K562 (cell line): ENCODE measurements around the gene KPTN. TPM values are rescaled to one million over a fixed set of nuclear protein-coding genes. Genes with fewer than 3 reads are reported as not detected.

Experiments used
- ATAC-seq: fragments of 200-7000 bp; cut with Tn5 transposase; 3 replicates; pipeline ENCODE4 v1.9.1; 2020; ENCODE audit warnings: moderate library complexity
- BruUV-seq: library from RNA; stranded (reverse); fragments of 400-500 nt; replicated peaks from 2 replicates; lab custom pipeline; 2021; lab: Mats Ljungman, UMichigan
- CTCF ChIA-PET: fragments of 300-600 bp; formaldehyde crosslinking; extraction: SDS; loops from one replicate; lab custom pipeline; 2021; ENCODE audit warnings: low intra/inter-chr PET ratio; lab: Yijun Ruan, JAX
- POLR2A ChIA-PET: fragments of 300-600, 350-650 bp; sonication (Branson Sonifier 250); formaldehyde crosslinking; extraction: SDS; loops from one replicate; lab custom pipeline; 2021; ENCODE audit warnings: antibody characterized with exemption, inconsistent platforms; lab: Yijun Ruan, JAX
- DNase-seq, 4 experiments: peaks; one replicate each; pipeline versions ENCODE4 v3.0.0 to v3.0.0-alpha.2; 2011 to 2018; ENCODE audit warnings: low spot score in 3 of 4, mixed read lengths in 3 of 4; ENCODE audit errors: extremely low read depth in 1 of 4
- FAIRE-seq: peaks from 2 replicates; lab custom pipeline; 2011; peaks lifted over from hg19 to GRCh38; lab: Jason Lieb, UNC
- H2AFZ ChIP-seq: 2 replicates; pipeline ENCODE4 v1.6.0; 2011; ENCODE audit warnings: low read depth, low read length, control low read depth, inconsistent platforms
- H3K27ac ChIP-seq: fragments of 200-600 bp; 3 replicates; pipeline ENCODE4 v1.8.0; 2011; ENCODE audit warnings: low read depth, mild to moderate bottlenecking, control low read depth, inconsistent platforms, low read length, moderate library complexity, mixed read lengths; ENCODE audit errors: extremely low read depth
- H3K27me3 ChIP-seq, 2 experiments: fragments of 300-600 bp in 1 of 2; 2 replicates in 1 of 2; 3 replicates in 1 of 2; pipeline versions ENCODE4 v1.6.0 to v1.8.0; 2011; ENCODE audit warnings: inconsistent platforms in 2 of 2, low read length in 2 of 2, mild to moderate bottlenecking in 1 of 2, mixed read lengths in 1 of 2, moderate library complexity in 1 of 2; ENCODE audit not compliant: control insufficient read depth in 2 of 2, insufficient read depth in 2 of 2
- H3K36me3 ChIP-seq: fragments of 300-600 bp; 3 replicates; pipeline ENCODE4 v1.8.0; 2011; ENCODE audit warnings: mild to moderate bottlenecking, low read length, inconsistent platforms; ENCODE audit not compliant: control insufficient read depth, insufficient read depth
- H3K4me1 ChIP-seq, 2 experiments: fragments of 200-600 bp in 1 of 2; replicated peaks in 1 of 2; 2 replicates in 1 of 2; 3 replicates in 1 of 2; pipeline versions ENCODE4 v1.5.1 to v1.8.0; 2011; ENCODE audit warnings: inconsistent platforms in 2 of 2, low read length in 2 of 2, mild to moderate bottlenecking in 1 of 2, mixed read lengths in 1 of 2, moderate library complexity in 1 of 2; ENCODE audit not compliant: control insufficient read depth in 2 of 2, insufficient read depth in 2 of 2
- H3K4me2 ChIP-seq: 2 replicates; pipeline ENCODE4 v1.6.1; 2011; ENCODE audit warnings: low read length, control low read depth, inconsistent platforms, mixed read lengths; ENCODE audit not compliant: insufficient read depth
- H3K4me3 ChIP-seq: fragments of 200-600 bp; sonication (generic), shearing (Covaris generic); 2 replicates; pipeline ENCODE4 v1.5.1; 2016; ENCODE audit warnings: control low read depth, inconsistent platforms
- H3K79me2 ChIP-seq: fragments of 200-600 bp; 3 replicates; pipeline ENCODE4 v1.8.0; 2011; ENCODE audit warnings: low read length, inconsistent platforms; ENCODE audit not compliant: control insufficient read depth, insufficient read depth
- H3K9ac ChIP-seq, 2 experiments: 2 replicates each; pipeline versions ENCODE4 v1.6.0 to v1.6.1; 2011; ENCODE audit warnings: low read depth in 2 of 2, low read length in 2 of 2, control low read depth in 1 of 2, inconsistent platforms in 1 of 2, mild to moderate bottlenecking in 1 of 2, mixed read lengths in 1 of 2; ENCODE audit not compliant: insufficient read depth in 1 of 2
- H3K9me1 ChIP-seq: one replicate; pipeline ENCODE4 v1.6.0; 2011; ENCODE audit warnings: inconsistent platforms, mild to moderate bottlenecking, low read length, moderate library complexity; ENCODE audit not compliant: control insufficient read depth, insufficient read depth
- H3K9me3 ChIP-seq: replicated peaks from 2 replicates; pipeline ENCODE4 v1.5.1; 2011; ENCODE audit warnings: low read depth, low read length, inconsistent platforms; ENCODE audit not compliant: control insufficient read depth, insufficient read depth
- H4K20me1 ChIP-seq: replicated peaks from 2 replicates; pipeline ENCODE4 v1.6.1; 2011; ENCODE audit warnings: low read length, inconsistent platforms, mixed read lengths; ENCODE audit not compliant: control insufficient read depth, insufficient read depth
- CHD2 ChIP-seq: IDR thresholded peaks from 2 replicates; pipeline ENCODE4 v1.6.1; 2011; ENCODE audit warnings: low read depth, low read length
- CREM ChIP-seq: IDR thresholded peaks from 2 replicates; pipeline ENCODE4 v1.6.1; 2014; ENCODE audit warnings: antibody characterized with exemption, low read depth
- NCOR1 ChIP-seq: fragments of 450-650 bp; IDR thresholded peaks from 2 replicates; pipeline ENCODE4 v1.6.1; 2016; ENCODE audit warnings: mild to moderate bottlenecking, moderate library complexity
- POLR2AphosphoS5 ChIP-seq: IDR thresholded peaks from 2 replicates; pipeline ENCODE4 v1.6.1; 2011; ENCODE audit warnings: mild to moderate bottlenecking, low read depth, low read length, moderate library complexity; ENCODE audit not compliant: control insufficient read depth, insufficient read depth
- POLR2G ChIP-seq: fragments of 200-400 bp; formaldehyde crosslinking; IDR thresholded peaks from 2 replicates; pipeline ENCODE4 v1.6.1; 2017; ENCODE audit warnings: low read depth, mild to moderate bottlenecking, antibody characterized with exemption, low read length, moderate library complexity
- RNF2 ChIP-seq: sonication (generic); IDR thresholded peaks from 2 replicates; pipeline ENCODE4 v1.6.1; 2016
- SLC30A9 ChIP-seq: fragments of 250-450 bp; sonication (Bioruptor Pico); IDR thresholded peaks from 2 replicates; pipeline ENCODE4 v1.8.0; 2022; ENCODE audit warnings: mild to moderate bottlenecking, moderate library complexity
- SMARCA4 ChIP-seq: fragments of 450-650 bp; IDR thresholded peaks from 2 replicates; pipeline ENCODE4 v1.6.1; 2016
- ZBTB49 ChIP-seq: sonication (generic); formaldehyde crosslinking; IDR thresholded peaks from 2 replicates; pipeline ENCODE4 v1.8.0; 2022; ENCODE audit warnings: missing genetic modification reagents, mild to moderate bottlenecking, borderline replicate concordance
- WGBS: fragments of 100-300 bp; shearing (Covaris generic); methylation state at CpG from one replicate; pipeline ENCODE4 v1.1.6; 2016; ENCODE audit warnings: low coverage, mixed read lengths; ENCODE audit not compliant: insufficient coverage; ENCODE audit errors: missing lambda C conversion rate; 5-methylcytosine and 5-hydroxymethylcytosine counted together
- in situ Hi-C: fragments of 300-500 bp; cut with MboI; formaldehyde crosslinking; loops from 4 replicates; pipeline ENCODE4 v1.15.0; 2018; ENCODE audit warnings: inconsistent platforms, mixed read lengths
- intact Hi-C: fragments of 100-400 bp; cut with micrococcal nuclease; formaldehyde crosslinking; loops from 2 replicates; pipeline ENCODE4 v1.14.2; 2022
- polyA plus RNA-seq, 8 experiments: library from polyadenylated mRNA; depleted of rRNA in 4 of 8; stranded (reverse) in 5 of 8; unstranded in 3 of 8; fragments of >200 nt; fragmentation: Nextera tagmentation in 2 of 8; fragmentation: Illumina TruSeq in 1 of 8; extraction: Ambion mirVana in 2 of 8; extraction: Trizol in 1 of 8; gene quantifications; 2 replicates each; pipeline versions ENCODE4 v1.2.1 to v1.2.3, GENCODE V29; 2011 to 2014; ENCODE audit warnings: inconsistent platforms in 1 of 8, missing spikeins in 1 of 8
- total RNA-seq, 7 experiments: library from RNA; depleted of rRNA in 6 of 7; stranded (reverse); fragments of >200 nt in 6 of 7; fragmentation: Illumina TruSeq in 2 of 7; extraction: Trizol in 2 of 7; gene quantifications; 2 replicates each; pipeline versions ENCODE4 v1.2.1 to v1.2.3, GENCODE V29; 2011 to 2021; ENCODE audit warnings: low replicate concordance in 1 of 7
- TF ChIP-seq, protein P1 (sequence below), 2 experiments: fragments of 150-350 bp in 1 of 2; IDR thresholded peaks; 2 replicates each; pipeline ENCODE4 v1.6.1; 2012 to 2016; ENCODE audit warnings: low read depth in 2 of 2, low read length in 2 of 2, mild to moderate bottlenecking in 1 of 2, moderate library complexity in 1 of 2
- TF ChIP-seq, protein P2 (sequence below): fragments of 250-450 bp; sonication (Bioruptor Pico); IDR thresholded peaks from 2 replicates; pipeline ENCODE4 v1.8.0; 2022; ENCODE audit warnings: moderate library complexity, mild to moderate bottlenecking, inconsistent platforms
- TF ChIP-seq, protein P3 (sequence below): fragments of 250-450 bp; sonication (Bioruptor Pico); IDR thresholded peaks from 2 replicates; pipeline ENCODE4 v1.5.1; 2021; ENCODE audit warnings: mild to moderate bottlenecking

KPTN gene
- total and polyA plus RNA-seq, 9 of the 15 experiments (the other 6 are each of a cell fraction or from before 2014, with no cell fraction given): 0.56 to 18.2 (median 8.5) TPM

DNA sequence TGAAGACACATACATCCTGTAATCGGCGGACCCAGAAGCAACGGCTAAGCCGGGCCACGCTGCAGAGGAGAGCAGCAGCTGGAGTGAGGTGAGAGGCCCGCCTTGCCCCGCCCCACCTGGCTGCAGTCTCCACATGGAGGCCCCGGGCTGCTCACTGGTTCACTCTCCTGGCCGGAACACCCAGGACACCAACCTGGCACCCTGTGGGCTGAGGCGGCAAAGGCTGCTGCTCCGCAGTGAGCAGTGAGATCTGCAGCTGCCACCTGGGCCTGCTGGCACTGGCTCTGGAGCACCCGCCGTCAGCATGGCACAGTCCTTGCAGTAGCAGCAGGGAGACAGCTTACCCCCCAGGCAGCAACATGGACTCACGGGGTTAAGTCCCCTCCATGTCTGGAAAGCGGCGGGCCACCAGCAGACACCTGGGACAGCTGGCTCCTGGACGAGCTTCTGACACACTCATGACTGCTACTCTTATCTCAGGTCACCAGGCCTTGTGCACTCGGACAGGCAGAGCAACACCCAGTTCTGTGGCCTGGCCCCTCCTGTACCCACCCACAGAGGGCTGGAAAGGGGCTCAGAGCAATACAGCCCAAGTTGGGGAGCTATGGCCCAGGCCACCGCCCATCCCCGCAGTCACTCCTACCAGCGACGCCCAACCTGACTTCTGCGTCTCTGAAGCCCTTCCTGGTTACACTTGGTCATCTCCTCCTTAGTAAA is 13.2 kb upstream of the KPTN start:
- FAIRE-seq (peak; percentile 99), ATAC-seq (peak; percentile 92), DNase-seq (peak; percentile 80 to 93 (median 86))
- H3K27me3 ChIP-seq: no peaks in the 10 kb centered on the region
- 0 out of 2 replicates have a peak, but pooled peaks cover 5% of the 10 kb centered on the region for H4K20me1 ChIP-seq
- intact Hi-C loops: no loop called here
- 27% methylated on average over 20 of the region's 23 CpGs for WGBS
- no peaks in the 10 kb centered on the region for H3K9me3 ChIP-seq
- BruUV-seq: no TSS peak
- H3K4me3 ChIP-seq: no peak overlapping the region; the same call in 1 of the 2 replicates
- ChIA-PET POLR2A (interaction anchor here (0.5 to 1.8 kb wide), 7 partner anchors 10 to 257 kb away, joined by 3 to 7 read pairs (median 3); no protein-coding TSS in a partner anchor), CTCF (interaction anchor here (0.5 kb wide), 1 partner anchor 13 kb away, joined by 3 read pairs; the partner anchor contains the start of gene KPTN)
- H3K36me3 ChIP-seq: peaks cover 59% of the 10 kb centered on the region; the same call in 2 of the 3 replicates
- H3K79me2 ChIP-seq: peaks cover 2% of the 10 kb centered on the region; the same call in 1 of the 3 replicates
- peak overlapping the region; percentile 74 for H3K4me2 ChIP-seq
- in situ Hi-C loops: no loop called here
- H3K27ac ChIP-seq: peak overlapping the region; percentile 63
- H2AFZ ChIP-seq: no peak overlapping the region; the same call in 1 of the 2 replicates
- peak overlapping the region; percentile 36 to 89; a peak in 3 of 4 replicates for H3K9ac ChIP-seq
- H3K9me1 ChIP-seq: peaks cover 5% of the 10 kb centered on the region
- peaks cover 28 to 82% of the 10 kb centered on the region in 2 experiments; a peak in 4 of 5 replicates for H3K4me1 ChIP-seq
- TF ChIP-seq SMARCA4 (peak; percentile 80), SLC30A9 (CRISPR knock-in tag) (no peak), POLR2AphosphoS5 (peak; percentile 89), CREM (peak; percentile 62), RNF2 (peak; percentile 37; the same call in 1 of the 2 replicates), NCOR1 (peak; percentile 87), ZBTB49 (CRISPR knock-in tag) (no peak), CHD2 (no peak), POLR2G (peak; percentile 36)
- TF ChIP-seq, protein P1, sequence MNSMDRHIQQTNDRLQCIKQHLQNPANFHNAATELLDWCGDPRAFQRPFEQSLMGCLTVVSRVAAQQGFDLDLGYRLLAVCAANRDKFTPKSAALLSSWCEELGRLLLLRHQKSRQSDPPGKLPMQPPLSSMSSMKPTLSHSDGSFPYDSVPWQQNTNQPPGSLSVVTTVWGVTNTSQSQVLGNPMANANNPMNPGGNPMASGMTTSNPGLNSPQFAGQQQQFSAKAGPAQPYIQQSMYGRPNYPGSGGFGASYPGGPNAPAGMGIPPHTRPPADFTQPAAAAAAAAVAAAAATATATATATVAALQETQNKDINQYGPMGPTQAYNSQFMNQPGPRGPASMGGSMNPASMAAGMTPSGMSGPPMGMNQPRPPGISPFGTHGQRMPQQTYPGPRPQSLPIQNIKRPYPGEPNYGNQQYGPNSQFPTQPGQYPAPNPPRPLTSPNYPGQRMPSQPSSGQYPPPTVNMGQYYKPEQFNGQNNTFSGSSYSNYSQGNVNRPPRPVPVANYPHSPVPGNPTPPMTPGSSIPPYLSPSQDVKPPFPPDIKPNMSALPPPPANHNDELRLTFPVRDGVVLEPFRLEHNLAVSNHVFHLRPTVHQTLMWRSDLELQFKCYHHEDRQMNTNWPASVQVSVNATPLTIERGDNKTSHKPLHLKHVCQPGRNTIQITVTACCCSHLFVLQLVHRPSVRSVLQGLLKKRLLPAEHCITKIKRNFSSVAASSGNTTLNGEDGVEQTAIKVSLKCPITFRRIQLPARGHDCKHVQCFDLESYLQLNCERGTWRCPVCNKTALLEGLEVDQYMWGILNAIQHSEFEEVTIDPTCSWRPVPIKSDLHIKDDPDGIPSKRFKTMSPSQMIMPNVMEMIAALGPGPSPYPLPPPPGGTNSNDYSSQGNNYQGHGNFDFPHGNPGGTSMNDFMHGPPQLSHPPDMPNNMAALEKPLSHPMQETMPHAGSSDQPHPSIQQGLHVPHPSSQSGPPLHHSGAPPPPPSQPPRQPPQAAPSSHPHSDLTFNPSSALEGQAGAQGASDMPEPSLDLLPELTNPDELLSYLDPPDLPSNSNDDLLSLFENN (IDR thresholded peaks at IDR 0.05; ENCODE audit: low read depth in 2 of 2, low read length in 2 of 2): peak in 1 of 2 experiments; percentile 54; a peak in 1 of 4 replicates
- TF ChIP-seq, protein P2, sequence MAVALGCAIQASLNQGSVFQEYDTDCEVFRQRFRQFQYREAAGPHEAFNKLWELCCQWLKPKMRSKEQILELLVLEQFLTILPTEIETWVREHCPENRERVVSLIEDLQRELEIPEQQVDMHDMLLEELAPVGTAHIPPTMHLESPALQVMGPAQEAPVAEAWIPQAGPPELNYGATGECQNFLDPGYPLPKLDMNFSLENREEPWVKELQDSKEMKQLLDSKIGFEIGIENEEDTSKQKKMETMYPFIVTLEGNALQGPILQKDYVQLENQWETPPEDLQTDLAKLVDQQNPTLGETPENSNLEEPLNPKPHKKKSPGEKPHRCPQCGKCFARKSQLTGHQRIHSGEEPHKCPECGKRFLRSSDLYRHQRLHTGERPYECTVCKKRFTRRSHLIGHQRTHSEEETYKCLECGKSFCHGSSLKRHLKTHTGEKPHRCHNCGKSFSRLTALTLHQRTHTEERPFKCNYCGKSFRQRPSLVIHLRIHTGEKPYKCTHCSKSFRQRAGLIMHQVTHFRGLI (CRISPR knock-in tag): no peak
- TF ChIP-seq, protein P3, sequence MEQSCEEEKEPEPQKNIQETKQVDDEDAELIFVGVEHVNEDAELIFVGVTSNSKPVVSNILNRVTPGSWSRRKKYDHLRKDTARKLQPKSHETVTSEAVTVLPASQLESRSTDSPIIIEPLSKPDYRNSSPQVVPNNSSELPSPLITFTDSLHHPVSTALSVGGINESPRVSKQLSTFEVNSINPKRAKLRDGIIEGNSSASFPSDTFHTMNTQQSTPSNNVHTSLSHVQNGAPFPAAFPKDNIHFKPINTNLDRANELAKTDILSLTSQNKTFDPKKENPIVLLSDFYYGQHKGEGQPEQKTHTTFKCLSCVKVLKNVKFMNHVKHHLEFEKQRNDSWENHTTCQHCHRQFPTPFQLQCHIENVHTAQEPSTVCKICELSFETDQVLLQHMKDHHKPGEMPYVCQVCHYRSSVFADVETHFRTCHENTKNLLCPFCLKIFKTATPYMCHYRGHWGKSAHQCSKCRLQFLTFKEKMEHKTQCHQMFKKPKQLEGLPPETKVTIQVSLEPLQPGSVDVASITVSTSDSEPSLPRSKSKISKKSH (CRISPR knock-in tag): no peak
